ENCODE measurements around the gene IFIT2.

The IFIT2 gene

DNA sequence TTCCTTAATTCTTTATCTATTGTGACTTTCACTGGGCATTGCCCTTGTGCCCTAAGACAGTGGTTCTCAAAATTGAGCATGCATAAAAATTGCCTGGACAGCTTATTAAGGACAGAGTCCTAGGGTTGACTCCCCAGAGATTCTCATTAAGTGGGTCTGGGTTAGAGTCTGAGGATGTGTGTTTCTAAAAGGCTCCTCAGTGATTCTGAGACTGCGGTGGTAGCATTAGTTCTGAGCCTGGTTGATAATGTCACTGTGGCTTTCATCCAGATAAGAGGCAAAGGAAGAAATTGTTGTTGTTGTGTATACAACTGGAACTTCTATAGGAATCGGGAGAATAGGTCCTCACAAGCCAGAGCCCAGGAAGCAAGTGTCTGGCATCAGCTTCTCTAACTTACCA is 1.3 kb downstream of the IFIT2 start:
- TF ChIP-seq, protein P1, sequence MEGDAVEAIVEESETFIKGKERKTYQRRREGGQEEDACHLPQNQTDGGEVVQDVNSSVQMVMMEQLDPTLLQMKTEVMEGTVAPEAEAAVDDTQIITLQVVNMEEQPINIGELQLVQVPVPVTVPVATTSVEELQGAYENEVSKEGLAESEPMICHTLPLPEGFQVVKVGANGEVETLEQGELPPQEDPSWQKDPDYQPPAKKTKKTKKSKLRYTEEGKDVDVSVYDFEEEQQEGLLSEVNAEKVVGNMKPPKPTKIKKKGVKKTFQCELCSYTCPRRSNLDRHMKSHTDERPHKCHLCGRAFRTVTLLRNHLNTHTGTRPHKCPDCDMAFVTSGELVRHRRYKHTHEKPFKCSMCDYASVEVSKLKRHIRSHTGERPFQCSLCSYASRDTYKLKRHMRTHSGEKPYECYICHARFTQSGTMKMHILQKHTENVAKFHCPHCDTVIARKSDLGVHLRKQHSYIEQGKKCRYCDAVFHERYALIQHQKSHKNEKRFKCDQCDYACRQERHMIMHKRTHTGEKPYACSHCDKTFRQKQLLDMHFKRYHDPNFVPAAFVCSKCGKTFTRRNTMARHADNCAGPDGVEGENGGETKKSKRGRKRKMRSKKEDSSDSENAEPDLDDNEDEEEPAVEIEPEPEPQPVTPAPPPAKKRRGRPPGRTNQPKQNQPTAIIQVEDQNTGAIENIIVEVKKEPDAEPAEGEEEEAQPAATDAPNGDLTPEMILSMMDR (IDR thresholded peaks at IDR 0.05; ENCODE audit: low read depth, low read length), result no peak
- no peak overlapping the region for H3K4me3 ChIP-seq (ENCODE audit: low read depth, low read length)

DNA sequence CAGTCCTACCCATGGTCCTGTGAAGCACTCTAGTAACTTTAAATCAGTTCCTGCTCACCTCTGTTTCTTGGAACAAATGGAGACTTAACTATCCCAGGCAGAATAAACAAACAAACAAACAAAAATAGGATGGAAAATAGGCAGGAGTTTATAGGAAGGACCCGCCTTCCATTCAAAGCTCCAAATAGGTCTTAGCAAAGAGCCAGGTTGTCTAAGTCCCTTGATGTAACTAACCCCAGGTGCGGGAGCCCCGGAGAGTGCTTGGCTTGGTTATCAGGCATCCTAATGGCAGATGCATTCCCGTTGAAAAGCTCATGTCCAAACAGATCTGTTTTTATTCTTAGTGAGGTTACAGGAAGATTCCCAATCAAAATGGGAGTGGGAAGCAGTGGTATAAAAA is 2.2 kb downstream of the IFIT2 start:
- TF ChIP-seq, protein P1 (IDR thresholded peaks at IDR 0.05; ENCODE audit: low read depth, low read length), result no peak
- H3K4me3 ChIP-seq (ENCODE audit: low read depth, low read length), result no peak overlapping the region

DNA sequence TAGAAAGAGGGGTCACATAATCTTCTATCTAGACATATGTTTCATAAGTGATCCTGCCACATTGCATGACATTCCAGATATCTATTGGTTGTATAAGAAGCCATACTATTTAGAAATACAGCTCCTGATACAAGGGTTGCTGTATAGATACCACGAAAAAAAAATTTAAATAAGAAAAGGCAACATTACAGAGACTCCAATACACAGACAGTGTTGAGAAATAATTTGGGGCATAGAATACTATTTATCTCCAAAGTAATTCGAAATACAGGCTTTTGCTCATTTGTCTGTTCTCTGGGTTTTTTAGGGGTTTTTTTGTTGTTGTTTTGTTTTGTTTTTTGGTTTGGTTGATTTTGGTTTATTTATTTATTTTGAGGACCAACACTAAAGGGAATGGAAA is 2.6 kb downstream of the IFIT2 start:
- TF ChIP-seq, protein P1 (IDR thresholded peaks at IDR 0.05; ENCODE audit: low read depth, low read length), result no peak
- H3K4me3 ChIP-seq (ENCODE audit: low read depth, low read length), result no peak overlapping the region

DNA sequence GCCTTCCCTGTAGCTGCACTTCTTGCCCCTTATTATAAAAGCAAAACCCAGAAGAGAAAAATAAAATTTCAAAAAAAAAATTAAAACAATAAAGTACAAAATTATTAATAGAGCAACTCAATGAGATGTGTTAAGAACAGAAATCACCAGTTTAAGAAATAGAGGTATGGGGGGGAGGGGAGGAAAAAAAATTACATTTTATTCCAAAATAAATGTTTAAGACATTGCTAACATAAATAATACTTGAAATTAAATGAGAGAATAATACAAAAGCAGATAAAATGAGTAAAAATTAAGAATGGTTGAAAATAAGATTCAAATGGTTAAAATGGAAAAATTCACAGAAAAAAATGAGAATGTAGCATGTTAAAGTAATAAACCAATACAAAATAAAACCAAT is 3.1 kb downstream of the IFIT2 start:
- no peak overlapping the region for H3K4me3 ChIP-seq (ENCODE audit: low read depth, low read length)
- TF ChIP-seq, protein P1 (IDR thresholded peaks at IDR 0.05; ENCODE audit: low read depth, low read length), result no peak

DNA sequence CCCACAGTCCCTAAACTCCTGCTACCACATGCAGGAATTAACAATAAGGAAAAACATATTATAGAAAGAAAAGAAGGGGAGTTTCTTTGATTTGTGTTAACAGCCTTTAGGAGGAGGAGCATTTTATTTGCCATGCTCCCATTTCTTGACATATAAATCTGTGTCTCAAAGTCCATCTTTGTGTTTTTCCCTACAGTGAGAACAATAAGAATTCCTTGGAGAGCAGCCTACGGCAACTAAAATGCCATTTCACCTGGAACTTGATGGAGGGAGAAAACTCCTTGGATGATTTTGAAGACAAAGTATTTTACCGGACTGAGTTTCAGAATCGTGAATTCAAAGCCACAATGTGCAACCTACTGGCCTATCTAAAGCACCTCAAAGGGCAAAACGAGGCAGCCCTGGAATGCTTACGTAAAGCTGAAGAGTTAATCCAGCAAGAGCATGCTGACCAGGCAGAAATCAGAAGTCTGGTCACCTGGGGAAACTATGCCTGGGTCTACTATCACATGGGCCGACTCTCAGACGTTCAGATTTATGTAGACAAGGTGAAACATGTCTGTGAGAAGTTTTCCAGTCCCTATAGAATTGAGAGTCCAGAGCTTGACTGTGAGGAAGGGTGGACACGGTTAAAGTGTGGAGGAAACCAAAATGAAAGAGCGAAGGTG is 4.1 kb downstream of the IFIT2 start:
- H3K4me3 ChIP-seq (ENCODE audit: low read depth, low read length), result no peak overlapping the region
- TF ChIP-seq, protein P1 (IDR thresholded peaks at IDR 0.05; ENCODE audit: low read depth, low read length), result no peak

DNA sequence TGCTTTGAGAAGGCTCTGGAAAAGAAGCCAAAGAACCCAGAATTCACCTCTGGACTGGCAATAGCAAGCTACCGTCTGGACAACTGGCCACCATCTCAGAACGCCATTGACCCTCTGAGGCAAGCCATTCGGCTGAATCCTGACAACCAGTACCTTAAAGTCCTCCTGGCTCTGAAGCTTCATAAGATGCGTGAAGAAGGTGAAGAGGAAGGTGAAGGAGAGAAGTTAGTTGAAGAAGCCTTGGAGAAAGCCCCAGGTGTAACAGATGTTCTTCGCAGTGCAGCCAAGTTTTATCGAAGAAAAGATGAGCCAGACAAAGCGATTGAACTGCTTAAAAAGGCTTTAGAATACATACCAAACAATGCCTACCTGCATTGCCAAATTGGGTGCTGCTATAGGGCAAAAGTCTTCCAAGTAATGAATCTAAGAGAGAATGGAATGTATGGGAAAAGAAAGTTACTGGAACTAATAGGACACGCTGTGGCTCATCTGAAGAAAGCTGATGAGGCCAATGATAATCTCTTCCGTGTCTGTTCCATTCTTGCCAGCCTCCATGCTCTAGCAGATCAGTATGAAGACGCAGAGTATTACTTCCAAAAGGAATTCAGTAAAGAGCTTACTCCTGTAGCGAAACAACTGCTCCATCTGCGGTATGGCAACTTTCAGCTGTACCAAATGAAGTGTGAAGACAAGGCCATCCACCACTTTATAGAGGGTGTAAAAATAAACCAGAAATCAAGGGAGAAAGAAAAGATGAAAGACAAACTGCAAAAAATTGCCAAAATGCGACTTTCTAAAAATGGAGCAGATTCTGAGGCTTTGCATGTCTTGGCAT is 4.8 kb downstream of the IFIT2 start:
- TF ChIP-seq, protein P1 (IDR thresholded peaks at IDR 0.05; ENCODE audit: low read depth, low read length), result no peak
- H3K4me3 ChIP-seq (ENCODE audit: low read depth, low read length), result no peak overlapping the region

DNA sequence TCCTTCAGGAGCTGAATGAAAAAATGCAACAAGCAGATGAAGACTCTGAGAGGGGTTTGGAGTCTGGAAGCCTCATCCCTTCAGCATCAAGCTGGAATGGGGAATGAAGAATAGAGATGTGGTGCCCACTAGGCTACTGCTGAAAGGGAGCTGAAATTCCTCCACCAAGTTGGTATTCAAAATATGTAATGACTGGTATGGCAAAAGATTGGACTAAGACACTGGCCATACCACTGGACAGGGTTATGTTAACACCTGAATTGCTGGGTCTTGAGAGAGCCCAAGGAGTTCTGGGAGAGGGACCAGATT is 5.4 kb downstream of the IFIT2 start:
- TF ChIP-seq, protein P1 (IDR thresholded peaks at IDR 0.05; ENCODE audit: low read depth, low read length), result no peak
- no peak overlapping the region for H3K4me3 ChIP-seq (ENCODE audit: low read depth, low read length)

All from WI38 (cell line).